HepG2 (cell line): ENCODE results near the gene HNRNPL. TPM values are rescaled to one million over a fixed set of nuclear protein-coding genes. Genes with fewer than 3 reads are reported as not detected.

ENCODE experiments used
- AHR ChIP-seq: IDR thresholded peaks from 2 replicates; pipeline ENCODE4 v1.6.1; 2018; ENCODE audit warnings: missing genetic modification reagents, missing compliant biosample characterization
- HIVEP1 ChIP-seq: sonication (generic); formaldehyde crosslinking; IDR thresholded peaks from 2 replicates; pipeline ENCODE4 v1.4.0; 2020; ENCODE audit warnings: mild to moderate bottlenecking, missing genetic modification reagents
- NONO ChIP-seq, 2 experiments: fragments of 450-650 bp in 1 of 2; sonication (generic) in 1 of 2; formaldehyde crosslinking in 1 of 2; IDR thresholded peaks in 1 of 2; conservative IDR thresholded peaks in 1 of 2; 2 replicates each; pipeline versions ENCODE4 v1.6.1 to v1.8.0; 2017 to 2022; ENCODE audit warnings: mild to moderate bottlenecking in 1 of 2, missing genetic modification reagents in 1 of 2, moderate library complexity in 1 of 2
- SNAI1 ChIP-seq: sonication (generic); formaldehyde crosslinking; IDR thresholded peaks from 2 replicates; pipeline ENCODE4 v1.5.0; 2020; ENCODE audit warnings: mild to moderate bottlenecking, missing genetic modification reagents, borderline replicate concordance
- SOX5 ChIP-seq: IDR thresholded peaks from 2 replicates; pipeline ENCODE4 v1.6.1; 2016; ENCODE audit warnings: borderline replicate concordance
- XBP1 ChIP-seq: sonication (generic); formaldehyde crosslinking; IDR thresholded peaks from 2 replicates; pipeline ENCODE4 v1.5.0; 2020; ENCODE audit warnings: missing genetic modification reagents
- ZKSCAN8 ChIP-seq: IDR thresholded peaks from 2 replicates; pipeline ENCODE4 v1.6.1; 2016; ENCODE audit warnings: borderline replicate concordance, missing genetic modification reagents, missing compliant biosample characterization
- ZNF549 ChIP-seq: sonication (generic); formaldehyde crosslinking; IDR thresholded peaks from 2 replicates; pipeline ENCODE4 v1.5.0; 2020; ENCODE audit warnings: missing genetic modification reagents
- ZSCAN31 ChIP-seq: sonication (generic); formaldehyde crosslinking; IDR thresholded peaks from 2 replicates; pipeline ENCODE4 v1.5.0; 2020; ENCODE audit warnings: low read depth, mild to moderate bottlenecking, missing genetic modification reagents
- polyA plus RNA-seq, 8 experiments: library from polyadenylated mRNA; depleted of rRNA in 3 of 8; stranded (reverse) in 7 of 8; unstranded in 1 of 8; fragments of >200 nt; fragmentation: Illumina TruSeq in 4 of 8; extraction: Trizol in 4 of 8; gene quantifications; 2 replicates each; pipeline versions ENCODE4 v1.2.1 to v1.2.3, GENCODE V29; 2011 to 2016; ENCODE audit warnings: low read depth in 4 of 8, missing spikeins in 1 of 8, mixed read lengths in 1 of 8; ENCODE audit not compliant: insufficient read depth in 1 of 8
- total RNA-seq, 5 experiments: library from RNA; depleted of rRNA; stranded (reverse); fragments of >200 nt; fragmentation: Illumina TruSeq; extraction: Trizol; gene quantifications; 2 replicates each; pipeline ENCODE4 v1.2.3, GENCODE V29; 2016; ENCODE audit warnings: low read depth in 1 of 5
- TF ChIP-seq, protein P1 (sequence below): sonication (generic); formaldehyde crosslinking; conservative IDR thresholded peaks from 2 replicates; pipeline ENCODE4 v1.4.0; 2020; ENCODE audit warnings: mild to moderate bottlenecking, missing genetic modification reagents, moderate library complexity
- TF ChIP-seq, protein P2 (sequence below): sonication (generic); formaldehyde crosslinking; conservative IDR thresholded peaks from 2 replicates; pipeline ENCODE4 v1.4.0; 2020; ENCODE audit warnings: missing genetic modification reagents
- TF ChIP-seq, protein P3 (sequence below): sonication (generic); formaldehyde crosslinking; conservative IDR thresholded peaks from 2 replicates; pipeline ENCODE4 v1.8.0; 2022; ENCODE audit warnings: mild to moderate bottlenecking, moderate library complexity, missing genetic modification reagents
- TF ChIP-seq, protein P4 (sequence below): sonication (generic); formaldehyde crosslinking; IDR thresholded peaks from 2 replicates; pipeline ENCODE4 v1.4.0; 2020; ENCODE audit warnings: missing genetic modification reagents
- TF ChIP-seq, protein P5 (sequence below), 2 experiments: sonication (generic) in 1 of 2; formaldehyde crosslinking in 1 of 2; IDR thresholded peaks; 2 replicates each; pipeline versions ENCODE4 v1.5.1 to v1.6.1; 2011 to 2020; ENCODE audit warnings: borderline replicate concordance in 1 of 2, low read depth in 1 of 2, low read length in 1 of 2, mild to moderate bottlenecking in 1 of 2, missing genetic modification reagents in 1 of 2, moderate library complexity in 1 of 2

HNRNPL gene
- total and polyA plus RNA-seq, 2 of the 13 experiments (the other 11 are each of a cell fraction or from before 2014, with no cell fraction given): 156 to 278 TPM

DNA sequence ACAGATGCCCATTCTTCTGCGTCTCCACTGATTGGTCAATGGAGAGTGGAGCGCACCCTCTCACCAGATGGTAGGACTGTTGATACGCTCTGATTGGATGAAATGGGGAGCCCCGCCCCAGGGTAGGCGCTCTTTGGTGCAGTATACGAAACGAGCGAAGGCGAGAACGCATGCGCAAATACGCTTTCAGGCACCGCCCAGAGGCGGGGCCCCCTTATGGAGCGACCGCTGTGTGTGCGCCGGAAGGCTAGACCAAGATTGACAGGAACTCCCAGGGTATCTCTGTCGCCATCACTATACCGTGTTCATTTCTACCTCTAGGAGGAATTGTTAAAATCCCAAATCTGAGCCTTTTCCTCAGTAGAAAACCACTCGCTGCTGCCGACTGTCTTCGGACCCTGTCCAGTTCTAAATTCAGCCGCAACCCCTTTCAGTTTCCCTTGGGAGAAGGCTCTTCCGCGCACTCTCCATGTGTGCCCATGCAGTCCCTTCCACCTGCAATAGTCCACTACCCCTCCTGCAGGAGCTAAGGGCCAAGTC is 720 bp upstream of the HNRNPL start (continued):
- TF ChIP-seq, protein P1, sequence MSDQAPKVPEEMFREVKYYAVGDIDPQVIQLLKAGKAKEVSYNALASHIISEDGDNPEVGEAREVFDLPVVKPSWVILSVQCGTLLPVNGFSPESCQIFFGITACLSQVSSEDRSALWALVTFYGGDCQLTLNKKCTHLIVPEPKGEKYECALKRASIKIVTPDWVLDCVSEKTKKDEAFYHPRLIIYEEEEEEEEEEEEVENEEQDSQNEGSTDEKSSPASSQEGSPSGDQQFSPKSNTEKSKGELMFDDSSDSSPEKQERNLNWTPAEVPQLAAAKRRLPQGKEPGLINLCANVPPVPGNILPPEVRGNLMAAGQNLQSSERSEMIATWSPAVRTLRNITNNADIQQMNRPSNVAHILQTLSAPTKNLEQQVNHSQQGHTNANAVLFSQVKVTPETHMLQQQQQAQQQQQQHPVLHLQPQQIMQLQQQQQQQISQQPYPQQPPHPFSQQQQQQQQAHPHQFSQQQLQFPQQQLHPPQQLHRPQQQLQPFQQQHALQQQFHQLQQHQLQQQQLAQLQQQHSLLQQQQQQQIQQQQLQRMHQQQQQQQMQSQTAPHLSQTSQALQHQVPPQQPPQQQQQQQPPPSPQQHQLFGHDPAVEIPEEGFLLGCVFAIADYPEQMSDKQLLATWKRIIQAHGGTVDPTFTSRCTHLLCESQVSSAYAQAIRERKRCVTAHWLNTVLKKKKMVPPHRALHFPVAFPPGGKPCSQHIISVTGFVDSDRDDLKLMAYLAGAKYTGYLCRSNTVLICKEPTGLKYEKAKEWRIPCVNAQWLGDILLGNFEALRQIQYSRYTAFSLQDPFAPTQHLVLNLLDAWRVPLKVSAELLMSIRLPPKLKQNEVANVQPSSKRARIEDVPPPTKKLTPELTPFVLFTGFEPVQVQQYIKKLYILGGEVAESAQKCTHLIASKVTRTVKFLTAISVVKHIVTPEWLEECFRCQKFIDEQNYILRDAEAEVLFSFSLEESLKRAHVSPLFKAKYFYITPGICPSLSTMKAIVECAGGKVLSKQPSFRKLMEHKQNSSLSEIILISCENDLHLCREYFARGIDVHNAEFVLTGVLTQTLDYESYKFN (CRISPR knock-in tag): no peak
- TF ChIP-seq NONO (IDR thresholded peaks at IDR 0.05): no peak
- no peak; the same call in 1 of the 2 replicates for TF ChIP-seq NONO (CRISPR knock-in tag; conservative IDR thresholded peaks at IDR 0.05)
- TF ChIP-seq HIVEP1 (CRISPR knock-in tag): no peak
- TF ChIP-seq AHR (CRISPR knock-in tag): no peak
- TF ChIP-seq ZSCAN31 (CRISPR knock-in tag): no peak
- TF ChIP-seq SOX5 (CRISPR knock-in tag): no peak
- TF ChIP-seq ZNF549 (CRISPR knock-in tag): no peak
- no peak for TF ChIP-seq XBP1 (CRISPR knock-in tag)
- TF ChIP-seq, protein P2, sequence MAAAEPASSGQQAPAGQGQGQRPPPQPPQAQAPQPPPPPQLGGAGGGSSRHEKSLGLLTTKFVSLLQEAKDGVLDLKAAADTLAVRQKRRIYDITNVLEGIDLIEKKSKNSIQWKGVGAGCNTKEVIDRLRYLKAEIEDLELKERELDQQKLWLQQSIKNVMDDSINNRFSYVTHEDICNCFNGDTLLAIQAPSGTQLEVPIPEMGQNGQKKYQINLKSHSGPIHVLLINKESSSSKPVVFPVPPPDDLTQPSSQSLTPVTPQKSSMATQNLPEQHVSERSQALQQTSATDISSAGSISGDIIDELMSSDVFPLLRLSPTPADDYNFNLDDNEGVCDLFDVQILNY (CRISPR knock-in tag): no peak
- TF ChIP-seq, protein P3, sequence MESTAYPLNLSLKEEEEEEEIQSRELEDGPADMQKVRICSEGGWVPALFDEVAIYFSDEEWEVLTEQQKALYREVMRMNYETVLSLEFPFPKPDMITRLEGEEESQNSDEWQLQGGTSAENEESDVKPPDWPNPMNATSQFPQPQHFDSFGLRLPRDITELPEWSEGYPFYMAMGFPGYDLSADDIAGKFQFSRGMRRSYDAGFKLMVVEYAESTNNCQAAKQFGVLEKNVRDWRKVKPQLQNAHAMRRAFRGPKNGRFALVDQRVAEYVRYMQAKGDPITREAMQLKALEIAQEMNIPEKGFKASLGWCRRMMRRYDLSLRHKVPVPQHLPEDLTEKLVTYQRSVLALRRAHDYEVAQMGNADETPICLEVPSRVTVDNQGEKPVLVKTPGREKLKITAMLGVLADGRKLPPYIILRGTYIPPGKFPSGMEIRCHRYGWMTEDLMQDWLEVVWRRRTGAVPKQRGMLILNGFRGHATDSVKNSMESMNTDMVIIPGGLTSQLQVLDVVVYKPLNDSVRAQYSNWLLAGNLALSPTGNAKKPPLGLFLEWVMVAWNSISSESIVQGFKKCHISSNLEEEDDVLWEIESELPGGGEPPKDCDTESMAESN: no peak; the same call in 1 of the 2 replicates
- no peak for TF ChIP-seq SNAI1 (CRISPR knock-in tag)
- no peak for TF ChIP-seq ZKSCAN8 (CRISPR knock-in tag)
- TF ChIP-seq, protein P4, sequence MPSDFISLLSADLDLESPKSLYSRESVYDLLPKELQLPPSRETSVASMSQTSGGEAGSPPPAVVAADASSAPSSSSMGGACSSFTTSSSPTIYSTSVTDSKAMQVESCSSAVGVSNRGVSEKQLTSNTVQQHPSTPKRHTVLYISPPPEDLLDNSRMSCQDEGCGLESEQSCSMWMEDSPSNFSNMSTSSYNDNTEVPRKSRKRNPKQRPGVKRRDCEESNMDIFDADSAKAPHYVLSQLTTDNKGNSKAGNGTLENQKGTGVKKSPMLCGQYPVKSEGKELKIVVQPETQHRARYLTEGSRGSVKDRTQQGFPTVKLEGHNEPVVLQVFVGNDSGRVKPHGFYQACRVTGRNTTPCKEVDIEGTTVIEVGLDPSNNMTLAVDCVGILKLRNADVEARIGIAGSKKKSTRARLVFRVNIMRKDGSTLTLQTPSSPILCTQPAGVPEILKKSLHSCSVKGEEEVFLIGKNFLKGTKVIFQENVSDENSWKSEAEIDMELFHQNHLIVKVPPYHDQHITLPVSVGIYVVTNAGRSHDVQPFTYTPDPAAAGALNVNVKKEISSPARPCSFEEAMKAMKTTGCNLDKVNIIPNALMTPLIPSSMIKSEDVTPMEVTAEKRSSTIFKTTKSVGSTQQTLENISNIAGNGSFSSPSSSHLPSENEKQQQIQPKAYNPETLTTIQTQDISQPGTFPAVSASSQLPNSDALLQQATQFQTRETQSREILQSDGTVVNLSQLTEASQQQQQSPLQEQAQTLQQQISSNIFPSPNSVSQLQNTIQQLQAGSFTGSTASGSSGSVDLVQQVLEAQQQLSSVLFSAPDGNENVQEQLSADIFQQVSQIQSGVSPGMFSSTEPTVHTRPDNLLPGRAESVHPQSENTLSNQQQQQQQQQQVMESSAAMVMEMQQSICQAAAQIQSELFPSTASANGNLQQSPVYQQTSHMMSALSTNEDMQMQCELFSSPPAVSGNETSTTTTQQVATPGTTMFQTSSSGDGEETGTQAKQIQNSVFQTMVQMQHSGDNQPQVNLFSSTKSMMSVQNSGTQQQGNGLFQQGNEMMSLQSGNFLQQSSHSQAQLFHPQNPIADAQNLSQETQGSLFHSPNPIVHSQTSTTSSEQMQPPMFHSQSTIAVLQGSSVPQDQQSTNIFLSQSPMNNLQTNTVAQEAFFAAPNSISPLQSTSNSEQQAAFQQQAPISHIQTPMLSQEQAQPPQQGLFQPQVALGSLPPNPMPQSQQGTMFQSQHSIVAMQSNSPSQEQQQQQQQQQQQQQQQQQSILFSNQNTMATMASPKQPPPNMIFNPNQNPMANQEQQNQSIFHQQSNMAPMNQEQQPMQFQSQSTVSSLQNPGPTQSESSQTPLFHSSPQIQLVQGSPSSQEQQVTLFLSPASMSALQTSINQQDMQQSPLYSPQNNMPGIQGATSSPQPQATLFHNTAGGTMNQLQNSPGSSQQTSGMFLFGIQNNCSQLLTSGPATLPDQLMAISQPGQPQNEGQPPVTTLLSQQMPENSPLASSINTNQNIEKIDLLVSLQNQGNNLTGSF (CRISPR knock-in tag): no peak
- TF ChIP-seq, protein P5, sequence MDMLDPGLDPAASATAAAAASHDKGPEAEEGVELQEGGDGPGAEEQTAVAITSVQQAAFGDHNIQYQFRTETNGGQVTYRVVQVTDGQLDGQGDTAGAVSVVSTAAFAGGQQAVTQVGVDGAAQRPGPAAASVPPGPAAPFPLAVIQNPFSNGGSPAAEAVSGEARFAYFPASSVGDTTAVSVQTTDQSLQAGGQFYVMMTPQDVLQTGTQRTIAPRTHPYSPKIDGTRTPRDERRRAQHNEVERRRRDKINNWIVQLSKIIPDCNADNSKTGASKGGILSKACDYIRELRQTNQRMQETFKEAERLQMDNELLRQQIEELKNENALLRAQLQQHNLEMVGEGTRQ (IDR thresholded peaks at IDR 0.05; ENCODE audit: low read depth, low read length): no peak
- TF ChIP-seq, protein P5 (CRISPR knock-in tag; IDR thresholded peaks at IDR 0.05; ENCODE audit: borderline replicate concordance): no peak
